ENCODE data around the gene AGAP1.

AGAP1 gene

DNA sequence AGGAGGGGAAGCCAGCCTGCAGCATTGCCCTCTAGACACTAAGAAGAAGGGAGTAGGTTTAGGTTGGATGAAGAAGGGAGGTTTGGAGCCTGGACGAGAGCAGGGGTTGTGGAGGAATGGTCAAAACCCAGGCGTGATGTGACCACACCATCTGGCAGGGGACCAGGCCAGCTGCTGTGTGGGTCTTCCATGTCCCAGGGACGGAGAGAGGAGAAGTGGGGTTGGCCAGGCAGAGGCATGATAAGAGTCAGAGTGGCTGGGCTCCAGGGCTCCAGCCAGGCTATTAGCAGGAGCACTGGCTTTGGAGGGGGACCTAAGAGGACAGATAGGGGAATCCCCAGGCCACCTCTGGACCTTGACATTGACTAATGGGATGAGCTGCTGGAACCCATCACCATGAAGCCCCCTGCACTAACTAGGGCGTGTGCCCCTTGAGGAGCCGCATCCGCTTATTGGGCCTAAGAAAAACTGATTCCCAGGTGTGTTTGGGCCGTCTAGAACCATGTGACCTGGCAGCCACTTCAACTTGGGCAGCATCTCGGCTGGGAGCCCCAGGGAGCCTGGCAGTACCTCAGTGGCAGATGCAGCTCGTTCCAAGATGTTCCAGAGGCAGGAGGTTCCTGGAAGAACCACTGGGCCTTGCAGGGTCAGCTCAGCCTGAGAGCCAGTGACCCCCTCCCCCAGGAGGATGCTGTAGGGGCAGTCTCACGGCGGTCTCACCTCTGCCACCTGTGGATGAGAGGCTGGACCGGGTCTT, 235.1 kb downstream of the AGAP1 start:
- DNase-seq (ENCODE audit: low read depth, low spot score): no peak

DNA sequence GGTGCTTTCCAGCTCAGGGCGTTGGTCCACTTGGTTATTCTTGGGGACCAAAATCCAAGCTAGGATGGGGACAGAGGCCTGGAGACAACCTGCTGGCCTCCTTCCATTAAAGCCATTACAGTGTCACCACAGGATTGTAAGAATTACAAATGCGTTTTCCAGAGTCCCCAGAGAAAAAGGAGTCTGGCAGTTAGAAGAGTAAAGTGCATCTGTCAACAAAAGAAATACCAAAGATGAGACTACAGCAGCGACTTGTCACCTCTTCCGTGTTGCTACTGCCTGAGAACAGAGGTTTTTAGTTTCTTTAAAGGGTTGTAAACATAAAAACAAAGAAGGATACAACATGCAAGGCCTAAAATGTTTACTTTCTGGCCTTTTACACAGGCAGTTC, 235.7 kb downstream of the AGAP1 start:
- DNase-seq (ENCODE audit: low read depth, low spot score): no peak

DNA sequence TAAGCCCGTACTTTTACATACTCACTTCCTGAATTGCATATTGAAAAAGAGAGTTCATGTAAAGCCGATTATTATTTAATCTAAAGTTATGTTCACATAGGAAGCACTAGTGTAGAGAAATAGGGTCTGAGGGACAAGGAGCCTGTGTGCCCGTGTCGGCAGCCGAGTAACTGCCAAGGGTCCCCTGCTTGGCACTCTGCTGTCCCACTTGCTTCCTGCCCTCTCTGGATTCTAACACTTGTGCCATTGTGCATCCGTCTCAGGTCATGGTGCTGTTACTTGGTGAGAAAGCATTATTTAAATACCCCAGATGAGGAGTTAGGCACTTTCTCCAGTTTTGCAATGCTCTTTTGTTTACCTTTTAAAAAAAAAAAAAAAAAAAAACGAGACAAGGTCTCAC, 236.3 kb downstream of the AGAP1 start:
- no peak for DNase-seq (ENCODE audit: low read depth, low spot score)

DNA sequence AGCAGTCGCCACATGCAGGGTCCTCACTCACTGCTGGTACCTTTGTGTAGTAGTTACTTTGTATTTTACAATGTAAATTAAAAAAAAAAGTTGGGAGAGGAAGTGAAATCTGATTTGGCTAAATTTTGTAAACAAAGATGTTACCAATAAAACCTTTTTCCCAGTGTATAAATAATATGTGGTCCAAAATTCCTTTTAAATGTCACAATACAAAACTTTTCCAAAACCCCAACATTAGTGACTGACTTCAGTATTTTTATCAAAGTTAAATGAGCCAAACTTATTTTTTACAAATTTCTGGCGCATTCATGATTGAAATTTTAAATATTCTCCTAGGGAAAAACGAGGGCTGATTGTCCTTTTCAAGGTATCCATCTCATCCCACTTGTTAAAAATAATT, 239.9 kb downstream of the AGAP1 start:
- no peak for DNase-seq (ENCODE audit: low read depth, low spot score)

DNA sequence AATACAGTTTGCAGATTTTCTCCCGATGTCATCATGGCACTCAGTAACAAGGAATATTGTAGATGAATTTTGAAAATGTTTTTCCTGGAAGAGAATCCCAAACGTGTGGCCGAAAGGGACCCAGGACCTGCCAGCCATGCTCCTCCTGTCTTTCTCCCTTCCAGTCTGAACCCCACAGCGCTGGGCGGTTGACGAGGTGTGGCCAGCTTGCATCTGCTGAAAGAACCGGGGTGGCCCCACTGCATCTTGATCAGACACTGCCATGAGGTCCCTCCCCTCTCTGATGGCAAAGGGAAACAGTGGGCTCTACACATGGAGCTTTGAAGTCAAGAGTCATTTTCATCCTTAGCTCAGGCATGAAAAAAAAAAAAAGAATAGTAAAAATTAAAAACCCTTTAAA, 240.3 kb downstream of the AGAP1 start:
- DNase-seq (ENCODE audit: low read depth, low spot score): no peak

DNA sequence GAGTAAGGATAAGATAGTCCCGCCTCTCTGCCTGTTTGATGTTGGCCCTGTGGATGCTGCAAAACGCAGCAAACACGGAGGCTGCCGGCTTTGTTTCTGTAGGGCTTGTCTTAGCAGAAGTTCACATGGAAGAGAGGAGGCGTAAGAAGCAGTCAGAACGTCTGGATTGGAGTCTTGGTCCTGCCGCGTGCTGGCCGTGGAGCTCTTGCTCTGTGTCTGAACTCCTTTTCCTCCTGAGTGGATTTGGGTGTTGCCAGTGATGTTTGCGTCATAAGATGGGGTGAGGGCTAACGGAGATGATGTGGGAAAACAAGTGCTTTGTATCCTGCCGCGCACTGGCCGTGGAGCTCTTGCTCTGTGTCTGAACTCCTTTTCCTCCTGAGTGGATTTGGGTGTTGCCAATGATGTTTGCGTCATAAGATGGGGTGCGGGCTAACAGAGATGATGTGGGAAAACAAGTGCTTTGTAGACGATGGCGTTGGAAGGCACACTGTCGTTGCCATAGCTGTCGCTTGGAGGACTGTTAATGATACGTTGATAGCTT, 240.9 kb downstream of the AGAP1 start:
- no peak for DNase-seq (ENCODE audit: low read depth, low spot score)

DNA sequence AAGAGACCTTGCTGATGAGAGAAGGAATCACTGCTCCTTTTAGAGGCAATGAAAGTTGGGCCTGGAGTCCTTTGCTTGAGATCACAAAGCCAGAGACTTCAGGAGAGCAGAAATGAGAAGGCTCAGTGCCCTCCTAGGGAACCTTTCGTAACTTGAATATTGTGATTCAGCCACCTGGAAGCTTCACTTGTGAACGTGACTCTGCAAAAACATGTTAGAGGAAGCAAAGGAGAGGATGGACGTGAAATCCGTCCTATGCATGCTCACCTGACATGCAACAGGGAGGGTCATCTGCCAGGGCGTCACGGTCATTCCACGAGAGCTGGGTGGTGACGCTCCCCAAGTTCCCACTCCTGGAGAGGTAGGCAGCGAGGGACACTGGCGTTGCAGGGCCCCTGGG, 243.6 kb downstream of the AGAP1 start:
- no peak for DNase-seq (ENCODE audit: low read depth, low spot score)

DNA sequence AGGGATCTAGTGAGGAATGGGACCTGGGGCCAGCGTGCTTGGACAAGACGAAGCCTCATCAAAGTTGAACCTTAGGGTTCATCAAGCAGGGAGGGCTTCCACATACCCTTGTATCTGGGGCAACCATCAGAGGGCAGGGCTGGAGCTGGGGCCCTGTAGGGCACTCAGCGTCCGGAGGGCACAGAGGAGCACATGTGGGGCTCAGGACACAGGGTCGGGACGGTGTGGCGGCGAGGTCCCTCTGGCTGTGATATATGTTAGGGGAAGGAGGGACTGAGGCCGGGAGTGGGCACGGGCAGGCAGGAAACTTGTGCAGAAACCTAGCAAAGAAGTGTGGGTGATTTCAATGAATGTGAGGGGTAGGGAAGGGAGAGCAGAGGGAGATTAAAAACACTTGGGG, 244.0 kb downstream of the AGAP1 start:
- no peak for DNase-seq (ENCODE audit: low read depth, low spot score)

DNA sequence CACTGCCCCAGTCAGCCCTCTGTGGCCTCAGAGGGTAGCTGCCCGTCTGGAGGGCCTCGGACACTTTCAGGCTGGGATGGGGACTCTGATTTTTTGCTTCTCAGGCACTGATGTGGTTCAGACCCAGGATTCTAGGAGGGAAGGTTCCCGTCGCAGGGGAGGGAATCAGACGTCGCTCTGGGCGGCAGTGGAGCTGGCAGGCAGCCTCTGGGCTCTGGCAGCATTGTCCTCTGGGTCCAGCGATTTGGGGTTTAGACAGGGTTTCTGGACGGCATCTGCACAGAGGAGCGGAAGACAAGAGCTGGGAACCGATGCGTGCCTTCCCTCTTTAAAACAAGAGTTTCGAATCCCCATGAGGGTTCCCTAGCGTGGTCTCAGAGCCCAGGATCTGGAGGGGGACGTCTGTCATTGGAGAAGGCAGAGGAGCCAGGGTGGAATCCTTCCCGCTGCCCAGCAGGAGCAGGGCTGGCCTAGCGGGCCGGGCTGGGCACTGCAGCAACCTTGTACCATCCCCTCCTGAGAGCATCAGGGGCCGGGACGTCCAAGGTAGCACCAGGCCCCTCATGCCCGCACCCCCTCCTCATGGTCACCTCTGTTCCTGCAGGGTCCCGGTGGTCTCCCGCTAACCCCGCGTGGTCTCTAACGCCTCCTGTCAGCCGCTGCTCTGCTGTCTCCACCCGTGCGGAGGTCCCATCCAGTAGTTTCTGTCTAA, 246.0 kb downstream of the AGAP1 start:
- DNase-seq (ENCODE audit: low read depth, low spot score): no peak

DNA sequence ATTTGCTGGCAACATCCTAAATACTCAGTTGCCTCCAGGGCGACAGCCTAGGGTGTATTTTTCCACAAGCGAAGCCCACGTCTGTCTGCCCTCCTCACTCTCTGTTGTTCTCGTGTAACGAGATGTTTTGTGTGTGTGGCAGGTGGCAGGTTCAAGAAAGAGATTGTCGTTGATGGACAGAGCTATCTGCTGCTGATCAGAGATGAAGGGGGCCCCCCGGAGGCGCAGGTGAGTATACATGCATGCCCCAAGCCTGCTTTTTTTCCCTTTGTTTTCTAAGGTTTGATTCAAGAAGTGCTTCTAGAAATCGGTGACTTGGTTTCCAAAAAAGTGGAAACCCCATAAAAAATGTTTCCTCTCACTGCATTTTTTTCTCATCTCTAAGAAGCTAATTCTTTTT, 247.0 kb downstream of the AGAP1 start:
- peak; percentile 13 for DNase-seq (ENCODE audit: low read depth, low spot score)

DNA sequence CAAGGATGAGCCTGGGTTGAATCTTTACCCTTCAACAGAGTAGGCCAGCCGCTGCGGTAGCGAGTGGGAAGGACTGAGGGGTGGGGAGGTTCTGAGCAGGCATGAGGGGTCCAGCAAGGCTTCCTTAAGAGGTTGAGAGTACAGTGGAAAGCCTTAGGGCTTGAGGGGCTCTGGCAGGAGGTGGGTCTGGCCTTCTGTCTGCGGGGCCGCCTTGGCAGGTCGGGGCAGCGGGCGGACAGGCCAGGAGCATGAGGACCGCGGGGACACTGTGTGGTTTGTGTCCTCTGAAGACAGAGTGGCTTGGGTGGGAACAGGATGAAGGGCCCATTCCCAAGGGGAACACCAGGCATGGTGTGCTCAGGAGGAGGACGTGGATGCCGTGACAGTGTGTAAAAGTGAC, 250.3 kb downstream of the AGAP1 start:
- DNase-seq (ENCODE audit: low read depth, low spot score): no peak

DNA sequence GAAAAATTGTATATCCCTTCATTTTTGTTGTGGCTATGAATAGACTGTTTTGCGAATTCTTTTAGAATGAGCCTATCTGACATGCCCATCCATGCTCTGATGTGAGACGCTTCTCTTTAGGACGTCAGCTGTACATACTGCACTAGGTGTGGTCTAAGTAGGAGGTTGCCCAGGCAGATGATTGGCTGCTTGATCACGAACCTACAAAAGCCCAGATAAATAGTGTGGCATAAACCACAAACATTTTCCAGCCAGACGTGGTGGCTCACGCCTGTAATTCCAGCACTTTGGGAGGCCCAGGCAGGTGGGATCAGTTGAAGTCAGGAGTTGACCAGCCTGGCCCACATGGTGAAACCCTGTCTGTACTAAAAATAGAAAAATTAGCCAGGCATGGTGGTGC, 251.8 kb downstream of the AGAP1 start:
- peak; percentile 15 for DNase-seq (ENCODE audit: low read depth, low spot score)

DNA sequence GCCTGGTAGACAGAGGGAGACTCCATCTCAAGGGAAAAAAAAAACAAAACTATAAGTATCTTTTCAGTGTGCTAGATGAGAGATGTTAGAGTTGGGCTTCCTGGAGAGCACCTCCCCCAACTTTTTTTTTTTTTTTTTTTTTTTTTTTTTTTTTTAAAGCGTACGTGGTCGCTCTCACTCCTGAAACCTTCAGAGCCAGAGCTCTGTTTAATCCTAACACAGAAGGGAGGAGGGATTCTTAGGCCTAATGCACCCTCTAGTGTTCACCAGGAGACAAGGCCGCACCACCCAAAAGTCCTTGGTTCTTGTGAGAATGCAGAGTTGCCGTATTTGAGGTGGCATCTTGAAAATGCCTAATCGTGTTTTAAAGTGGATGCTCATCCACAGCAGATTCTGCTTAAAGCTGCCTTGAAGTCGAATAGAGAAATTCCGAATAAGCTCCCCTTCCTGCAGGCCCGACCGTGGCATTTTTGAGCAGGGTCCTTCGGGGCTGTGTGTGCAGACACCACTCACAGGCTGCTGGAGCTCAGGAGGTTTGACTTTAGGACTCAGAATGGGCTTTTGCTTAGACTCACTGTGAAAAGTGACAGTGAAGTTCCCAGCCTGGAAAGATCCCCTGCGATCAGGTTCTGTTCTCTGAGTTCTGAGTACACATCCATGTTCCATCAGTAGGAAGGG, 252.6 kb downstream of the AGAP1 start:
- DNase-seq (ENCODE audit: low read depth, low spot score): peak; percentile 90

DNA sequence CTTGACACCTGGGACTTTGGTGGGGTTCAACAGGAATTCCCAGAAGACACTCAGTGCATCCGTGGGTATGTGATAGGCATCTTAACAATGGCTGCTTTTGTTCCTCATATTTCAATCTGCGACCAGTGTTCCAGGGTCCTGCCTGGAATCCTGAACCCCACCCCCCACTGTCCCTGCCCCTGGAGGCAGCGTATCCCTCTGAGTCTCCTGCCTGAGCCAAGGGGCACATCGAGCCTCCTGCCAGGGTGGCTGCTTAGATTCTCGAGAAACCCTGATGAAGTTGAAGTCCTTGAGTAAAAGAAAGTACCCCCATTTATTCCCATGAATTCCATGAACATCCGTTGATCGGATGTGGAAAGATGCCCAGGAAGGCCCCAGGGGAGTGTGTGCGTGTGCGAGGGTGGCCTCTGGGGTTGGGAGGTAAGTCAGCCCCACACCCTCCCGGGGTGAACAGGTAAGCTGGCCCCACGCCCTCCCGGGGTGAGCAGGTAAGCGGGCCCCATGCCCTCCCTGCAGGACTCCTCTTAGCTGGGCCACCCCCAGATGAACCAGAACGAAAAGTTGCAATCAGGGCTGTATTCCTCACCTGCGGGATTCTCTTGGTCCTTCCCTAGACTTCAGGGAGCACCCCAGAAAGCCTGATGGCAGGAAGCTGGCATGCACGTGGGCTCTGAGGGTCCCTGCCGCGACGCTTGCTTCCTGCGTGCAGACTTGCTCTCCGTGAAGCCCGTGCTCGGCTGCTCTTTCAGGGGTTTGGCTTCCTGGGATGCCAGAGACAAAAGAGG, 253.3 kb downstream of the AGAP1 start:
- DNase-seq (ENCODE audit: low read depth, low spot score): no peak

DNA sequence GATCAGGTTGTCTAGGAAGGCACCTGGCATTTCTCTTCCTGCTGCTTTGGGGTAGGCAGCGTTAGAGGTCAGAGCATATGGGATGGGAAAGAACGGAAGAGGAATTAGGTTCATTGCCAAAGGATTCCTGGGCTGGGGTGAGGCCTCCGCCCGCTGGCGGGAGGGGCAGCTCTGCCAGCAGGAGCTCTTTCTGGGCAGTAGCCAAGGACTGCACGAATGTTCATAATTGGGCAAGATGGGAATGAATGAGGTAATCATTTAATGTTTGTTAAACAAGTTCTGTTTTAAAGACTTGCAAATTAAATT, 253.9 kb downstream of the AGAP1 start:
- DNase-seq (ENCODE audit: low read depth, low spot score): peak; percentile 24

DNA sequence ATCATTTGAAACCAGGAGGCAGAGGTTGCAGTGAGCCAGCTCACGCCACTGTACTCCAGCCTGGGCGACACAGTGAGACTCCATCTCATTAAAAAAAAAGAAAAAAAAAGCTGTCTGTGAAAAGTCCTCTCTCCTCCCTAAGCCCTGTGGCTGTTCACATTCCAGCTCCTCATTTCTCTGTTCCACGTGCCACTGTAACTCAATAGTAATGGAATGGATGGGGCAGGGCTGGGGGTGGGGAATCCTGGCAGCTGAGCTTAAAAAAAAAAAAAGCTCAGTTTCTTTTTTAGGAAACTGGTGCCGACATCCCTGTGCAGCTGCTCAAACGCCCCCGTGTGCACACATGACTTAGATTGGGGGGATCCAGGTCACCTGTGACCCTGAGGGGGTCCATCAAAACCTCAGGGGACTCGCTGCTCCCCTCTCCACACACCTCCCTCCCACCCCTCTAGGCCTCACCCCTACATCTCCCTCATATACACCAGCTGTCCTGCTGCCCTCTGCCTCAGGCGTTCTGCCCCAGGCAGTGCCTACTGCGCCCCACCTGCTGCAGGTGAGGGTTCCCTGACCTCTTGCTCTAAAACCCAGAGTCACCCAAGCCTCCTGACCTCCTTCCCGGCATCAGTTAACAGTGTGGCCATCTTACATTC, 255.4 kb downstream of the AGAP1 start:
- peak; percentile 59 for DNase-seq (ENCODE audit: low read depth, low spot score)

DNA sequence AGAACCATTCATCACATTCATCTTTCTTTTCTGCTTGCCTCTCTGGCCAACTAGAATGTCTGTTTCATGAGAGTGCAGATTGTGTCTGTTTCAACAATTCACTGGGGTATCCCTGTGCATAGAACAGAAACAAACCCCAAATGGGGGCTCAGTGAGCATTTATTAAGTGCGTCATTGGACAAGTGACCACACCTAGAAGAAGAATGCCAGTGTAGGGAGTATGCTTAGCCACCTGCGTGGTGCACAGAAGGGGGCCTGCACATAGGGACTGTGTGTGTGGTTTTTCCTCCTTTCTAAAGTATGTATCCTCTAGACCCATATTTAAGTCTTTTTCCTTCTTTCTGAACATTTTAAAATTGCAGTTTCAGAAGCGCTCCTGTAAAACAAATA, 255.9 kb downstream of the AGAP1 start:
- DNase-seq (ENCODE audit: low read depth, low spot score): no peak

DNA sequence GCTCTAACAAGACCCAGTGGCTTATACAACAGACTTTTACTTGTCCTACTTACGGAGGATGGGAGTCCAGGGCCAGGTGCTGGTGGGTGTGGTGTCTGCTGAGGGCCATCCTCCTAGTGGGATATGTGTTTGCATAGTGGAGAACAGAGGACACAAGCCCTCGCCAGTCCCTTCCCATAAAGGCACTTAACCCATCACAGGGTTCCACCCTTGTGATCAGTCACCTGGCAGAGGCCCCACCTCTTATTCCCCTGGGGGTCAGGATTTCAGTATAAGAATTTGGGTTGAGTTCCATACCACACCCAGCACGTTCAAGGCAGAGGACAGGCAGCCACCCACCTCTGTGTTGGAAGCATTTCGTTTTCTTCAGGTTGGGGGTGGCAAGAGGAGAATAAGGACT, 259.0 kb downstream of the AGAP1 start:
- DNase-seq (ENCODE audit: low read depth, low spot score): no peak

DNA sequence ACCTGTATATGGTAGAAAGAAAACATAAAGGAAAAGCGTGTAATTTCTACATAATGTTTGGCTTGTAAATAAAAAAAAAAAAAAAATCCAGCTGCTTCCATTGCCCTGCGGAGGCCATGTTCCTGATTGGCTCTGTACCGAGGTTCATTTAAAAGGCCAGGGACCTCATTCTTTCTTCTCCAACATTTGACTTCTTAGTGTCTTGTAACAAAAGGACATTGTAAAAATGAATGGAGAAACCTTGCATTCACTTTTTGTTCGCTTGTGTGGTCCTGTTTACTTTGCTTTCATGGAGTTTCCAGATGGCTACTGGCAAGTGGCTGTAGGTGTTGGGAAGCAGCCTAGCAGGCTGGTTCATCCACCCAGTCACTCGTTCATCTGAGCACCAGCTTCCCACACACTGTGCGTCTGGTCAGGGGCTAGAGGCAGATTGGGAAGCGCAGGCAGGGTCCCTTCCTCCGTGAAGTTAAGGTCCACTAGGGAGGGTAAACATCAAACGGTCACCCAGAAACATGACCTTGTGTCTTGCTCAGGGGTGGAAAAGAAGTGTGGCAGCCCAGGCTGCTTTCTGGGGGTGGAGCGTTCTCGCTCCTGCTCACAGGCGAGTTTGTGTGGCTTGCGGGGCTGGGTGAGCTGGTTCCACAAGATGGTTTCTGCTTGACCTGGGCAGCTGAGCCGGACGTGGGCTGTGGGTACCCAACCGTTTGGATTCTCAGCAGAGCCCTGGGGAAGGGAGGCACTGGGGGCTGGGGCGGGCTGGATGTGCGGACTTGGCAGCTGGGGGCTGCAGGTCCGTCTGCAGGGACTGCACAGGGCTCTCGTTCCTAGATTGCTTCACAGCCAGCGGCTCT, 260.7 kb downstream of the AGAP1 start:
- DNase-seq (ENCODE audit: low read depth, low spot score): no peak

DNA sequence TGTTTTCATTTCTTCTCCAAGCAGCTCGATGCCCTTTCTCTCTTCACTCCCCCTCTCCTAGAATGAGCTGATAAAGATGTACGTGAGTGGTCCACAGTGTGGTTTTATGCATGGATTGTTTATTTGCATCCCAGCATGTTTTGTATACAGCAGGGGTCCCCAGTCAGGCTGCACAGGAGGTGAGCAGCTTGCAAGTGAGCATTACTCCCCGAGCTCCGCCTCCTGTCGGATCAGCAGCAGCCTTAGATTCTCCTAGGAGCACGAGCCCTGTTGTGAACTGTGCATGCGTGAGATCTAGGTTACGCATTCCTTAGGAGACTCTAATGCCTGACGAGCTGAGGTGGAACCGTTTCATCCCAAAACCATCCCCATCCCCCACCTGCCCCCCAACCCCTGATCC, 262.6 kb downstream of the AGAP1 start:
- no peak for DNase-seq (ENCODE audit: low read depth, low spot score)

DNA sequence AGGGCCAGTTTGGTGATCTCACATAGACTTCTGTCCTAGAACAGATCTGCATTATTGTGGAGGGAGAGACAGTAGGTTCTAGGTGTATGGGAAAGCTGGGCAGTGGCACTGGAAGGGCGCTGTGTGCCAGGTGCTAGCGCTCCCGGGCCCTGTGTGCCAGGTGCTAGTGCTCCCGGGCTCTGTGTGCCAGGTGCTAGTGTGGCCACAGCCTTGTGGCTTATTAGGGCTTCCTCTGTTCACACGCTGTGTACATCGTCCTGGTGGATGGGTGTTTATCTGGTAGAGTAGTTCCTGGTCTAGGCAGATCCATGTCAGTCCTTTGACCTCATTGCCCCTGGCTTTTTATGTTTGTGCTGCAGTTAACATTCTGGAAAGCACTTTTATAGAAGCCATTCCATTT, 263.4 kb downstream of the AGAP1 start:
- no peak for DNase-seq (ENCODE audit: low read depth, low spot score)
